NK-92 (cell line): ENCODE measurements around the gene PSME3IP1.

Experiments used
- DNase-seq: peaks from one replicate; lab custom pipeline; 2025; ENCODE audit not compliant: unreplicated experiment; lab: John Stamatoyannopoulos, UW

PSME3IP1 gene

DNA sequence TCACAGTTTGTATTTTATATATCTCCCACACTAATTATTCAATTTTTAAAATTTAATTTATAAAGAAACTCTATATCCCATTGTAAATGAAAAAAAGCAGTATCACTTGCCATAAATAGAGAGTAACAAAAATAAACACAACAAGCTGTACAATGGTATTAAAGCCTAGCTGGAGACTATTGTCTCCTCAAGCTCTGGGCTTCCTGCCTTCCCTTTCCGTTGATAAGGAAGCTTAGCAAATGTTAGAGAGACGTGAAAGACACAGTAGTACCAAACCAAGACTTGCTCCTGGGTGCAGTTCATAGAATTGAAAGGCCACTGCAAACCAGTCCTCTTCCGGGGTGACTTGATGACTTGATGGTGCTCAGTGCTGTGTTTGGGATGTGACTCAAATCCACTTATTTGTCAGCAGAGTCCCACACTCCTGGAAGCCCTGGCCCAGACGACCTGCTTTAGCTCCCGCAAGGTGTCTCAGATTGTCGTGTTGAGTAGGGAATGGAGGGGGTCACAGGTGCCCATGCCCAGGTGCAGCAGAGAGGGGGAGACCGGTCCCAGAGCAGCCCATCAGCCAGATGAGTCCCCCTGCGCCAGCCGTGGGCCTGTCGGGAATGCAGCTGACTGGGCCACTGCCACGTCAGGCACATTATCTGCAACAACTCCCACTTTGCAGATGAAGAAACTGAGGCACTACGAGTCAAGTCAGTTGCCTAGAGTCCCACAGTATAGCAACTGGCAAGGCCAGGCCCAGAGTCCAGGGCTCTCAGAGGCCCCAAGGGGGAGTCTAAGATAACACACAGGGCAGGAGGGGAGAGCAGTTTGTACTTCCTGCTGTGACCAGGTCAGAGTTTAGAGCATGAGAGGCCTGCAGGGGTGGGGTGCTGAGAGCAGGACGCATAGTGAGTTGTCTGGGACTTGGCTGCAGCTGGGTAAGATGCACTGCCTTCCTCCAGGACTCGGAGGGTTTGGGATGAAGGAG lies 40.5 kb downstream of the PSME3IP1 start:
- DNase-seq: no peak

DNA sequence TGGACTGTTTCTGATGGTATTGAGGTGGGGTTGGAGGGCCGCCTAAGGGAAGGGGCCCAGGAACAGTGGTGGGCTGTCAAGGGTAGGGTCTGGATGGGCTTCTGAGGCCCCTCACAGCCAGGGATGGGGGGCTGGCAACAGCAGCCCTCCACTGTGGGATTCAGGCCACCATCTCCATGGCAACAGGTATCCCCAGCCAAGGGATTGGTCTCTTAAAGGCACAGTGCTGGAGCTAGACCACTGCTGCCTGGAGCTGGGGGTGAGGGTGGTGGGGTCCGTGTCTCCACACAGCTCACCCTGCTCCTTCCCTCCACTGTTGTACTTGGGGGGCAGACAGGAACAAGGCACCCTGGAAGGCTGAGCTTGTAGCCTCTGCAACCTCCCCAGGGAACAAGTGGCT lies 41.8 kb downstream of the PSME3IP1 start:
- no peak for DNase-seq

DNA sequence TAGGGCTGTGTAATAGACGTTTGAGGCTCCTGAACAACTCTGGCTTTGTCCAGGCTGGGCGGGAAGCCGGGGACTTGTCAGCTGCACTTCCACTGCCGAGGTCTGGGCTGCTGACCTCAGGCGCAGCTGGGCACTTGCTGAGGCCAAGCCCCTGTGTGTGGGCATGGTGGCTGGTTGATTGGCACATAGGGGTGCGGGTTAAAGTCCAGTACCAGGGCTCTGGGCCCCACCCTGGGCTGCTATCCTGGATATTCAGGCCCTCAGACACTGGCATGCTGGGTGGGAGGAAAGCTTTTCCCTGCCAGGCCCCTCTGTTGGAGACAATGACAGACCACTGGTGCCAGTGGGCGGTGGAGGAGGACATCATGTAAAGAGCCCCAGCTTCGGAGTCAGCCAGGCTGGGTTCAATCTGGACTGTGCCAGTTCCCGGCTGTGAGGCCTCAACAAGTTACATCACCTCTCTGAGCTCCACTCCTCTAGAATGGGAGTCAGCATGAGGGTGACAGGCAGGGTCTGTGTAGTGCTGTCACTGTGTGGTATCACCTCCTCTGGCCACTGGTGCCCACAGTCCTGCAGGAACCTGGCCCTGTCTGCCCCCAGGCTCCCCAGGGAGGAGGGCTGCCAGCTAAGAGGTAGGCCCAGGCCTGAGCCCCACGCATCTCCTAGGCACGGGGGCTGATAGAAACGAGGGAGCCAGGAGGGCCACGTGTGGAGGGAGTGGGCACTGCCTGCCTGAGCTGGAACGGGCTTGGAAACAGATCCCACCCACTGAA lies 42.5 kb downstream of the PSME3IP1 start:
- DNase-seq: no peak

DNA sequence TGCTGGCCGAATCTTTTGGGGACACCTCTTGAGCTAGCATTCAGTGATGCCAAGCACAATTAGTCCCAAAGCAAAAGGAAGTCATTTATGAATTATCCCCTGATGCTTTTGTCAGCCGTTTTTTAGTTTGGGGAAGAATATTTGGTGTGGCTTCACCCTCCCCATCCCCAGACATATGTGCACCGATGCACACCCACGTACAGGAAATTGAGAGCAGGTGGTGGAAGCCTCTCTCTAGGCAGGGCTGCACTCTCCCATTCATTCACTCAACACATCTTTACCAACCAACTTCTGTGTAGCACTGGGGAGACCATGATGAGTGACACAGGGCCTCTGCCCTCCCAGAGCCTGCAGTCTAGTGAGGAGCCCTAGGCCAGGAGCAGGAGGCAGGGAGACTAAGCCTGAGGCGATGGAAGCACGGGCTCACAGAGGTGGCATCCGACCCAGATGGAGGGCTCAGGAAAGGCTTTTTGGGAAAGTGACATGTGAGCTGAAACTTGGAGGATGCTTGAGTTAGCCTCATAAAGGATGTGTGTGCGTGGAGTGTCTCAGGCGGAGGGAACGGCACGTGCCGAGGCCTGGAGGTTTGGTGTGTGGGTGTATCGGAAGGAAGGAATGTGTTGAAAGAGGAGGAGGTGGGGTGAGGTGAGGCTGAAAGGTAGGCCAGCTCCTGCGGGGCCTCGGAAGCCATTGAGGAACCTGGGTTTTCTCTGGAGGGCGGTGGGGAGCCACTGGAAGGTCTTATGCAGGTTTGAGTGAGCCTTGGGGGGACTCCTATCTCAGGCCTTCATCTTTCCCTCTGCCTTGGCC lies 43.8 kb downstream of the PSME3IP1 start:
- no peak for DNase-seq

DNA sequence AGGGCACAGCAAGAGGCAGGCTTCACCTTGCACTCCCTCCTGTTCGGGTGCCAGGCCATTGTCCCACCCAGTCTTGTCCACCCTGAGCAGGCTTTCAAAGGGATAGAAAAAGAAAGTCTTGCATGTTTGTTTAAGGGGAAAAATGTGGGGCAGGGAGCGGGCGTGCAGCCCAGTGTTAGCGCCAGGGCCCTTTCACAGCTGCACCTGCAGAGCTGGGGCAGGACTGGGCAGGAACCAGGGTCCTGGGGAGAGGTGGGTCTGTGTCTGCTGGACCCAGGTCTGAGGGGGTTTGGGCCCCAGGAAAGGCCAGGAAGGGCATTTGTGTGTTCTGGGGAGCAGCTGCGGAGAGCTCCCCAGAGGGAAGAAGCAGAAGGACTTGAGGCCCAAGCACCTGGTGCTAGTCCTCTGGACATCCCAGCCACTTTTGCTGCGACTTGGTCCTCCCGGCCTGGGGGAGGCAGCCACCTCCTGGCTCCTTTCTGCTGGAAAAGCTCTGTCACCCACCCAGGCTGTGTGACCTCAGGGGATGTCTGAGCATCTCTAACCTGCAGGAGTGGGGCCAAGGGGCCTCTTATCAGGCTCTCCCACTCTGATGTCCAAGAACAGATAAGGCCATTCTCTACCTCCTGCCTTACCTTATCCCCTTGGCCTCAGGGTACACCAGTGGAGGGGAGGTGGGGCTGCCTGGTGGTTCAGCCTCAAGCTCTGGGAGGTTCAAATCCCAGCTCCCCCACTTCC lies 44.7 kb downstream of the PSME3IP1 start:
- DNase-seq: no peak

DNA sequence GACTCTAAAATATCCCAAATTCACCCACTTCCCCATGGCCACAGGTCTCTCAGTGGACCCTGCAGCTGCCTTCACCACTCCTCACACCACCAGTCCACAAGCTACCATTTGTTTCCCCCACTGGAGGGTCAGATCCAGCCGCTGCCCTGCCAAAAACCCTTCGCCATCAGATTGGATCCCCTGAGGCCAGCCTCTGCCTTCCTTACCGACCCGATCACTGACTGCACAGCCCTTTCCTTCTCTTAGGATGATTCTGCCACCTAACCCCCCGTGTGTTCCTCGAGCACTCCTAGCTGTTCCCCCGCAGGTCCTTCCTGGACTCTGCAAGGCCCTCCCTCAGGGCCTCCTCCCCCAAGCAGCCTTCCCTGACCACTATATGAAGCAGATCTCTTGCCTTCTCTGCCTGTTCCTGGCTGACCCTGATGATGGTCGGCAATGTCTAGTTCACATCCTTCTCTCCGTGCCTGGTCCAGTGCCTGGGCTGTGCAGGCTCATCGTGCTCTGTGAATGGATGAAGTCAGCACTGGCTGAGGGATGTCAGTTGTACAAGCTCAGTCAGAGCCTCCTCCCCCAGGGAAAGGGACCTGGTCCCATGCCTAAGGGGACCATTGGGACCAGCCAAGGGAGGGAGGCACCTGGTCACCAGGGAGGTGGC lies 47.4 kb downstream of the PSME3IP1 start:
- no peak for DNase-seq

DNA sequence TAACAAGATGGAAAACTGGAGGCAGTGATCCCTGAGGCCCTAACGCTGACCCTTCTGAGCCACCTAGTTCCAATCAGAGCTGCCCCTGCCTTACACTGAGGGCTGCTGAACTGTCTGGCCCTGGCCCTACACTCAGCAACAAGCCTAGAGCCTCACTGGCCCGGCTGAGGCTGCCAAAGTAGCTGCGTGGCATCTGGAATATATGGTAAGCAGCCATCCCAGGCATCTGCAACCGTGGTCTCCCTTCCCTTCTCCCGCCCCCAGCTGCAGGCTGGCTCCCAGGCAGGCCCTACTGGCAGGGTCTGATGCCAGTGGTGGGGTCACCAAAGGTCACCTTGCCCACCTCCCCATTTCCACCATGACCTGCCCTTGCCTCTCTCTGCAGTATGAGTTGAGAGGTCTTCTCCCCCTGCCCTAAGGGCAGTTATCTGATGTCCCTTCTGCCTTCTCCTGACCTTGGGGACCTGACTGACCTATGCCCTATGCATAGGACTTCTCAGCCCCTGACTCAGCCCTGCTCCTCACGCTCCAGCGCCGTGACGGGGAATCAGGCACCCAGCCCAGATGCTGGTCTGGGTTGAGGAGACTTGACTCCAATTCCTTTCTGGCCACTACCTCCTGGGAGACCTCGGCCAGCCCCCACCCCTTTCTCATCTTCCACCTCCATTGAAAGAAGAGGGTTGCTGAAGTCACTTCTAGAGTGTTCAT lies 48.1 kb downstream of the PSME3IP1 start:
- DNase-seq: no peak

DNA sequence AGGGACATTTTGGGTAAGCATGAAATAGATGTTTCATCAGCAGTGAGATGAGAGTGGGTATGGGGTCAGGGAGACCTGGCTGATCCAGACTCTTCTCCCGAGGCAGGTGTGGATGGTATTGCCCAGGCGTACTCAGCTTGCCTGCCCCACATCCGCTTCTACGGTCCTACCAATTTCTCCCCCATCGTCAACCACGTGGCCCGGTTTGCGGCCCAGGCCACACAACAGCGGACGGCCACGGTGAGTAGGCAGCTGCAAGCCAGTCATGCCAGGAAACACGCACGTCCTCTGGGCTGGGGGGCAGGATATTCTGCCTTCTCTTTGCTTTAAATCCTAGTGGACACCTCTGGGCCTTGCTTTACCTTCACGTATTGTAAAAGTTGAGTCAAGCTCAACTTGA lies 48.8 kb downstream of the PSME3IP1 start:
- no peak for DNase-seq

DNA sequence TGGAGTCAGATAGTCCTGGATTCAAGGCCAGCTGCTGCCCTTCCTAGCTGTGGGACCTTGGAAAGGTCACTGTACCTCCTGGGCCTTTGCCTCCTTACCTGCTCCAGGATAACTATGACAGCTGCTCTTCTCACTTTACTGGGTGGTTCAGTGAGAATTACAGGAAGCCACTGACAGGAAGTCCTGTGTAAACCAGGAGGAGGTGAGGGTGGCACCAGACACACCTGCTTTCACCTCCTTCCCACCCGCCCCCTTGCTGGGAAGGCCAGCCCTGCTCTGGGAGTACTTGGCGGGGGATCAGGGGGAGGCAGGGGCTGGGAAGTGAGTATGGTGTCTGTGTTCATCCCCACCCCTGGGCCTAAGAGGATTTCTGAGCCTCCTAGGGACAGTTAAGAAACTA lies 50.9 kb downstream of the PSME3IP1 start:
- no peak for DNase-seq

DNA sequence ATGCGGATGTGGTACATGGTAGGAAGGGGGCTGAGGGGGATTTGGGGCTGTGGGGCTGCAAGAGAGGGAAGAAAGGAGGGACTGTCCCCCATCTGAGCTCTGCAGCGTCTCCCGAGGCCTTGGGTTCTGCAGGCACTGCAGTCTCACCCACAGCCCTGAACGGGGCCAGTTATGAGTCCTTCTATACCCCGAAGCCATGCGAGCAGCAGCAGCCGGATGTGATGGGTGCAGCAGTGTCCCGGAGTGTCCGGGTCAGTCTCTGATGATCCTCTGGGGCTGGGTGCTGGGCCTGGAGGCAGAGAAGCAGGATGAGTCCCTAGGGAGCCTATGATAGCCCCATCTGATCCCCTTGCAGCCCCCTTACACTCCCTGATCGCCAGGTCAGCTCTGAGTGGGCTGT lies 52.0 kb downstream of the PSME3IP1 start:
- no peak for DNase-seq

DNA sequence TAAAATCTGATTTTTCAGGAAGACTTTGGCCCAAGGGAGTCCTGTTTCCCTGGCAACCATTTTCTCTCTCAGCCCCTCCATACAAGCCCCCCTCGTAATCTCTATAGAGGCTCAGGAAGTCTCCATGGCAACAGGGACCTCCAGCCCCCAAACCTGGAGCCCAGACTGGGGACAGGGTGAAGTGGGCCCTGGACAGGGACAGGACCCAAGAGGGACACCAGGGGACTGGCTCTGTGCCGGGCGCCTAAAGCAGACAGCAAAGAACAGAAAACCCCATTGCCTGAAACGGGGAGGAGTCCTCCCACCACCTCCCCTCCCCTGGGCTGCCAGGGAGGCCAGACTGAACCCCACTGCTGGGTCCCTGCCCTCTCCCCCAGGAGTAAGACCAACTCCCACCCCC lies 52.8 kb downstream of the PSME3IP1 start:
- no peak for DNase-seq

DNA sequence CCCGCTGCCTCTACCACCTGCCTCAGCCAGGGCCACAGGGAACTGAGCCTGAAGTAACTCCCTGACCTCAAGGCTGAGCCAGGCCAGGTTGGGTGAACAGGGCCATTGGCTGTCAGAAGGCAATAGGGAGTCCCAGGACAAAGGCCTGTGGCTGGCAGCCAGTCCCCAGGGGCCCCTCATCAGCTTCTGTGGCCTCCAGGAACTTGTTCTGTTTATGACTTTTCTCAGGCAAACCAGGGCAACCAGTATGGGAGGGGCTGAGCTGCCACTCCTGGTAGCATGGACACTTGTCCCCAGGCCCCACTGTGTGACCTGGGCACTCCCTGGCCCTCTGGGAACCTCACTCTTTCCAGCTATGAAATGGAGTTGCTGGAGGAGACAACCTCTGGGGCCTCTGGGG lies 53.4 kb downstream of the PSME3IP1 start:
- no peak for DNase-seq

DNA sequence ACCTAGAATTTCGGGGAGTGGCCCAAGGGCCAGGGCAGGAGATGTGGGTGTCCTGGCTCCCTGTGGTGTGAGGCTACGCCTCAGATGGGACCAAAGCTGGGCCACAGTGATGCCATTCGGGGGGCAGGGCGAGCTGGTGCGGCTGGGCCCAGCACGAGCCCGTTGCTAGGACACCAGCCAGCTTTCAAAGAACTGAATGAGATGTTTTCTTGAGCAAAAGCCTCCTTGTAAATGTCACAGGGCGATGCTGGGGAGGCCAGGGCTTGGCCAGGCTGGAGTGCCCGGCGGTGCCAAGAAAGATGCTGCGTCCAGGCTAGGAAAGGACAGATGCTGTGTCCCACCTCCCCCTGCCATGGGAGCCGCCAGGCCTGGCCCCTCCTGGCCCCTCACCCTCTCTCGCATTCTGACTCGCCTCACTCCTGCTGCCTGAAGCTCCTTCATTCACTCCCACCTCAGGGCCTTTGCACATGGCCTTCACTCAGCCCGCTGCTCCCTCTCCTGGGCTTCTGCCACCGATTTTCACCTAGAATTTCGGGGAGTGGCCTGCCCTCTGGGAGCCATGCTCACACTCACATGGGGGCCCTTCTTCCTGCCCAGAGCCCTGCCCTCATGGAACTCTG lies 54.4 kb downstream of the PSME3IP1 start:
- no peak for DNase-seq

DNA sequence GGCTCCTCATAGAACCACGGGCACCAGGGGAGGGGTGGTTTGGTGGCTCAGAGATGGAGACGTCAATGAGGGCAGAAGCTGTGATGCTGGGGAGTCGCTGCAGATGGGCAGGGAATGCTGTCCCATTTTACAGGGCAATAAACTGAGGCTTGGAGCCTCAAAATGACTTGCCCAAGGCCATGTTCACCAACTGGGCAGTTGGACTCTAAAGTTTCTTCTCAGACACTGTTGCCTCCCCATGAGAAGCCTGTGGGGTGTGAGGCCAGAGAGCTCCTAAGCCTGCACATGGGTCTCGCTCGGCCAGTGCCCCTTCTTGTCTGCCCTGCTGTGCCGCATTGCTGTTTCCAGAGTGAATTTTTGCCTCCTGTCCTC lies 54.9 kb downstream of the PSME3IP1 start:
- no peak for DNase-seq

DNA sequence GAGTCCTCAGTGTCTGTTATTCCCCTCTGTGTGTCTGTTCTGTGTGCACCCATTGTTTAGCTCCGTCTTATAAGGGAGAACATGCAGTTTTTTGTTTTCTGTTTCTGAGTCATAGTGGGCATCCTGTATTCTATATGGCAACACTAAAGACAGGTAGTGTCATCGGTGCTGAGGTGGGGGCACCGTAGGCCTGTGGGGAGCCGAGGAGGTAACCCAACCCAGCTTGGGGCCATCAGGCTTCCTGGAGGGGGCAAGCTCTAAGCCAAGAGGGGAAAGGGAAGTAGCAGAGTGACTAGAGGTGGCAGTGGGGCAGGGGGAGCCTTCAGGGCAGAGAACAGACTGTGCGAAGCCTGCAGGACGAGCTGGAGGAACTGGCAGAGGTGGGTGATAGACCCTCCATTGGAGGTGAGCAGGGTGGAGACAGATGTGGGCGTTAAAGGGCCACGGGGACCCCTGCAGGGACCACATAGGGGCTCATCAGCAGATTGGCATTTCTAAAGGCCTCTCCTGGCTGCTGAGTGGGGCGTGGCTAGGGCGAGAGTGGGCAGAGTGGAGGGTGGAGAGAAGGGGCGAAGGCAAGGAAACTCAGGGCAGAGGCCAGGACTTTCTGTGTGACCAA lies 57.0 kb downstream of the PSME3IP1 start:
- DNase-seq: no peak

DNA sequence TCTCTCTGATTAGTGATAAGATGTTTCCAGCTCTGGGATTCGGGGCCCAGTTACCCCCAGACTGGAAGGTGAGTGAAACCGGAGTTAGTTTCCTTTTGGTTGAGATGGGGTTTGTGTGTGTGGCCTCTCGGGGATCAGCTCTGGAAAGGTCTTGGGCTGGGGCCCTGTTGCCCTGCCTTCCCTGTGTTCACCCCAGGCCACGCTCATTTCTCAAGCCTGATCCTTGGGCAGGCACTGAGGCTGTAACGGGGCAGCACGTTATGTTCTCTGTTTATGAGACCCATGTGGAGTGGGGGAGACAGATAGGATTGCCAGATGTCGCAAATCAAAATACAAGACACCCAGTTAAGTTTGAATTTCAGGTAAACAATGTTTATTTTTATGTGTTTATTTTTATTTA lies 58.0 kb downstream of the PSME3IP1 start:
- no peak for DNase-seq

DNA sequence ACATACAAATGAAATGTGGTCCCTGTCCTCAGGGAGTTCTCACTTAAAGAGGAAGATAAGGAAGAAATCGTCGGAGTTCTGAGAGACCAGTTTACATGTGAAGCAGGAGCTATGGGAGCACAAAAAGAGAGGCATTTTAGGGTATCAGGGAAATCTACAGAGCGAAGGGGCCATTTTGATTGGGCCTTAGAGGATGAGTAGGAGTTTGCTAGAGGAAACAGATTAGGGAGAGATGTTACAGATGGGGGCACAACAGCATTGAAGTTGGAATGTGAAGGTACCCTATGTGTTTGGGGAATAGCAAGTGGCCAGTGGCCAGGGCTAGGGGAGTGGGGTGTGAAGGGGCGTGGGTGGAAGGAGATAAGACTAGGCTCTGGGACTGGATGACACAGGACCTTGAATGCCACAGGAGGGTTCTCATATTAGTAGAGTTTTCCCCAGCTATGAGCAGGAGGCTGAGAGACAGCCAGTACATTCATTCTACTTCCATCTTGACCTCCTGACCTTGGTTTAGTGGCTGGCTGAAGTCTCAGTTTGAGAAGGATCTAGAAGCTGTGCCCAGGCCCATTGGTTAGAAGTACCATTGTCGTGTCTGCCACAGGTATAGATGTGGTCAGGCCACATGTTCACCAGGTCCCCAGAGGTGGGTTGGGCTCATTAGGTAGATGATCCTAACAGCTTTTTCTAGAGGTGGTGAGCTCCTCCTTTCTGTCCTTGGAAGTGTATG lies 58.6 kb downstream of the PSME3IP1 start:
- DNase-seq: no peak

DNA sequence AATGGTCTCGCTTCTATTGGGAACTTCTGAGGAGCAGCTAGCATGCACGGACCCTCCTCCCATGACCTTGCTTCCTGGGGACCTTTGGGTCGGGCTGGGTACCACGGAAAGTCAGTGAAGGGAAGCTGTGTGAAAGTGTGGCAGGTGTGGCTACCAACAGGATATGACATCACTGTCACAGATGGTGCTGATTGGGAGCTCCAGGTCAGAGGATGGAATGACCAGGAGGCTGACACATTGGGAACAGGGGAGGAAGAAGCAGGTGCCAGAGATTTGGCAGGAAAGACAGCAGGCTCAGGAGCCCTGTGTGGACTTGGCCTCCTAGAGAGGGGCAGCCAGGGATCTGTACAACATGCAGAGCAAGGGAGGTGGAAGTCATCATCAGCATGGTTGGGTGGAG lies 59.4 kb downstream of the PSME3IP1 start:
- no peak for DNase-seq
